Muscle layer of duodenum (tissue), 2 donors: ENCODE measurements around the gene CHD9.
"Not testable (repeated sequence)": the region's sequence is repeated elsewhere in the genome, so short reads cannot be mapped to it uniquely, and the experiment has no call there.

Experiments
- H3K27ac ChIP-seq: one replicate; pipeline ENCODE4 v1.7.0; 2013; ENCODE audit warnings: mild to moderate bottlenecking, low read length
- H3K27me3 ChIP-seq: one replicate; pipeline ENCODE4 v1.7.0; 2013; ENCODE audit warnings: low read depth, mild to moderate bottlenecking, control low read depth, low read length
- H3K36me3 ChIP-seq, 2 donors: one replicate each; pipeline ENCODE4 v1.7.0; 2013; ENCODE audit warnings: low read length in 2 of 2, control low read depth in 1 of 2, mild to moderate bottlenecking in 1 of 2; ENCODE audit not compliant: insufficient read depth in 2 of 2, control insufficient read depth in 1 of 2
- H3K4me1 ChIP-seq, 2 donors: one replicate each; pipeline ENCODE4 v1.7.0; 2013; ENCODE audit warnings: low read length in 2 of 2, mild to moderate bottlenecking in 2 of 2, control low read depth in 1 of 2, moderate library complexity in 1 of 2; ENCODE audit not compliant: insufficient read depth in 2 of 2, control insufficient read depth in 1 of 2
- H3K4me3 ChIP-seq, 2 donors: one replicate each; pipeline ENCODE4 v1.7.0; 2013; ENCODE audit warnings: low read length in 2 of 2, low read depth in 1 of 2, mild to moderate bottlenecking in 1 of 2
- H3K9me3 ChIP-seq, 2 donors: one replicate each; pipeline ENCODE4 v1.7.0; 2013; ENCODE audit warnings: low read length in 2 of 2, control low read depth in 1 of 2, mild to moderate bottlenecking in 1 of 2; ENCODE audit not compliant: control insufficient read depth in 1 of 2
- donor health status: healthy.

CHD9 gene

DNA sequence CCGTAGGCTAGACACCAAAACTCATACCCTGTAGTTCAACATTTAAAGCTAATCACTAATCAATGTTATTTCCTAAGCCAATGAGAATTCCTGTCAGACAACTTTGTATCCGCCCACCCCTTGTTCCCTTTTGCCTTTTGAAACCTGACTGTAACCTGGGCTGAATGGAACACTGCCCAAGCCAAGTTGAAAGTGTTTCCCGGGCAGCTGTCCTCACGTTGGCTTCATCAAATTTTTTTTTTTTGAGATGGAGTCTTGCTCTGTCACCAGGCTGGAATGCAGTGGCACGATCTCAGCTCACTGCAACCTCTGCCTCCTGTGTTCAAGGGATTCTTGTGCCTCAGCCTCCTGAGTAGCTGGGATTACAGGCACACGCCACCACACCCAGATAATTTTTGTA lies 18.1 kb upstream of the CHD9 start:
- not testable (repeated sequence) for H3K27ac ChIP-seq, H3K9me3 ChIP-seq, H3K27me3 ChIP-seq

DNA sequence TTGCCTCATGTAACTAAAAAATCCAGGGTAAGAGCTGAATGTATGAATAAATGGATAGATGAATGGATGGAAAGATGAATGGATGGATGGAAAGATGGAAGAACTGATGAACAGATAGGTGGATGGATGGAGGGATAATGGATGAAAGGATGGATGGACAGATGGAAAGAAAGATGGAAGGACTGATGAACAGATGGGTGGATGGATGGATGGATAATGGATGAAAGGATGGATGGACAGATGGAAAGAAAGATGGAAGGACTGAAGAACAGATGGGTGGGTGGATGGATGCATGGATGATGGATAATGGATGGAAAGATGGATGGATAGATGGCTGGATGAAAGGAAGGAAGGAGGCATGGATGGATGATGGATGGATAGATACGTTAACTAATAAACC lies 14.0 kb upstream of the CHD9 start:
- H3K27me3 ChIP-seq: no peaks in the 10 kb centered on the region
- H3K27ac ChIP-seq: no peak overlapping the region
- H3K4me3 ChIP-seq: no peak overlapping the region
- H3K4me1 ChIP-seq: peaks cover 6 to 23% of the 10 kb centered on the region in 2 donors
- no peaks in the 10 kb centered on the region for H3K9me3 ChIP-seq
- no peaks in the 10 kb centered on the region for H3K36me3 ChIP-seq

More for the DNA sequence above, 18.1 kb upstream of the CHD9 start:
- H3K4me3 ChIP-seq, H3K36me3 ChIP-seq, H3K4me1 ChIP-seq: not testable (repeated sequence)

DNA sequence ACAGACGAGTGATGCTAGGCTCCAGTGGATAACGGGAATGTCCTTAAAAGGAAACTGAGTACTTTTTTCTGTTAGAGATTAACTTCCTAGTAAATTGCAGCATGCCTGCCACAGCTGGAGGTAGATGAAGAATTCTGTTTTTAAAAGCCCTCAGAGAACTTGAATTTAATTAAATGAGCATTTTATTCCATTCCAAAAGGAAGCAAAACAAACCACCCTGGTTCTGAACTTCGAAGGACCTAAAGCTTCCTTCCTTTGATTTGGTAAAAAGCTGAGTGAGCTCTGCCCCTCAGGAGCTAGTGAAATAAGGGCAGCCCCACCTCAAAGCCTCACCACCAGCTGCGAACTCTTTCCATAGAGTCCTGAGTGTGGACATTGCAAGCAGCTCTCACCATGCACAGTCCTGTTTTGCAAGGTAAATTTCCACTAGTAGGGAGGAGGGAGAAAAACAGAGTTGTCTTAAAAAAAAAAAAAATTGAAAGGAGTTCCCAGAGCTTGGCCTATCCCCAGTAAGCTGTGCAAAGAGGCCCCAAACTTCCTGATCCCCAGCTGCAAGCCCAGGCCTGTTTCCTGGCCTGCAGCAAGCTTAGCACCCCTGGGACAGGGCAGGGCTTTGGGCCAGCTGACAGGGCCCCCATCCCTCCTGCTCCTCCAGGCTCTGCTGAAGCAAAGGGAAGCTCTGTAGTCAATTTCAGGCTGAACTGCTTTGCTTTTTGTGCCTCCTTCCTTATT lies 13.3 kb upstream of the CHD9 start:
- Histone ChIP-seq H3K36me3 (no peaks in the 10 kb centered on the region), H3K27ac (peak overlapping the region; percentile 46), H3K9me3 (no peaks in the 10 kb centered on the region), H3K4me1 (peaks cover 8 to 23% of the 10 kb centered on the region in 2 donors), H3K4me3 (no peak overlapping the region), H3K27me3 (no peaks in the 10 kb centered on the region)

- H3K9me3 ChIP-seq: no peaks in the 10 kb centered on the region
- H3K4me1 ChIP-seq: peaks cover 8 to 23% of the 10 kb centered on the region in 2 donors
- no peaks in the 10 kb centered on the region for H3K36me3 ChIP-seq
- H3K4me3 ChIP-seq: no peak overlapping the region
- no peaks in the 10 kb centered on the region for H3K27me3 ChIP-seq
- H3K27ac ChIP-seq: peak overlapping the region; percentile 46
These were observed 12.5 kb upstream of the CHD9 start for GRCh38 chr16:53042235-53042701.

DNA sequence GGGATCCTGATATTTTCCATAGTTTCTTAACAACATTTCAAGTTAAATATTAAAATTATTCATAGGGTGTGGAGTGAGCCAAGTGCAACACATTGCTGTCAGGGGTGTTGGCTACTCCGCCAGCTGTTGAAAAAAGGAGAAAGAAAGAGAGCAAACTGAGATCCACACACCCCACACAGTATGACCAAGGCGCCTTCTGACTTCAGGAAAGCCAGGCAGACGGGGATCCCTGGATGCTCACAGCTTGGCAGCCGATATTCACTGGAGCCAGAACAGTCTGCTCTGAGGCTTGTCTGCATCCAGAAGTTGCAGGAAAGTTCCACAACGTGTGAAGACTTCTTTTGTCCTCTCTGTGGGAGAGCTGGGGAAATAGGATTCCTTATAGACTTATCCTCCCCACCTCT lies 11.4 kb upstream of the CHD9 start:
- peaks cover 8 to 23% of the 10 kb centered on the region in 2 donors for H3K4me1 ChIP-seq
- no peaks in the 10 kb centered on the region for H3K36me3 ChIP-seq
- H3K27ac ChIP-seq: peak overlapping the region; percentile 27
- H3K27me3 ChIP-seq: no peaks in the 10 kb centered on the region
- H3K9me3 ChIP-seq: no peaks in the 10 kb centered on the region
- no peak overlapping the region for H3K4me3 ChIP-seq

DNA sequence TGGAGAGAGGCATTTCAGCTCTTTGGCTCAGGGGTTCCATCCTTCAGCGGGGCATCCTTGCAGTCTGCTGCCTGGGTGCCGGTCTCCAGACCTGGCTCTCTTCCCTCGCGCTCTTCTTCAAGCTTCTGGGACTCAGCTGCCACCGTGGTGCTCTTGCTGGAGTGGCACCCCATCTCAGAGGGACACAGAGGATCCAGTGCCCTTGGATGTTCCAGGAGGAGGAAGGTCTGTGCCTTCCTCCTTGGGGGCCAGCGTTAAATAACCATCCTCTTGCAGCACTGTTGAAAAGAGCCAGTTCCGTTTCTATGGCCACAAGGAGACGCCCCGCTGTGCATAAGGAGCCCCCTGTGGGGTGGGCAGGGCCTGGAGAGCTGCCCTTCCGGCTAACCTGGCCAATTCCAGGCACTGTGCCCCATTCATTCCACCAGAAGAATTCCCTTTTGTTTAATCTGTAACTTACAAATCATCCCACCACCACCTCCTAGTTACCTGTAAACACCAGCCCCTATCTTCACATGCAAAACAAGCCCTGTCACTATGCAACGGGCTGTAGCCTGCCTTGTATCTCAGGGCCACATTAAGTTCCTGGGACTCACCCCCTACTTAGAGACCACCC lies 10.7 kb upstream of the CHD9 start:
- Histone ChIP-seq H3K9me3 (no peaks in the 10 kb centered on the region), H3K27ac (peak overlapping the region; percentile 27), H3K4me3 (no peak overlapping the region), H3K4me1 (peaks cover 8 to 23% of the 10 kb centered on the region in 2 donors), H3K36me3 (no peaks in the 10 kb centered on the region), H3K27me3 (no peaks in the 10 kb centered on the region)

DNA sequence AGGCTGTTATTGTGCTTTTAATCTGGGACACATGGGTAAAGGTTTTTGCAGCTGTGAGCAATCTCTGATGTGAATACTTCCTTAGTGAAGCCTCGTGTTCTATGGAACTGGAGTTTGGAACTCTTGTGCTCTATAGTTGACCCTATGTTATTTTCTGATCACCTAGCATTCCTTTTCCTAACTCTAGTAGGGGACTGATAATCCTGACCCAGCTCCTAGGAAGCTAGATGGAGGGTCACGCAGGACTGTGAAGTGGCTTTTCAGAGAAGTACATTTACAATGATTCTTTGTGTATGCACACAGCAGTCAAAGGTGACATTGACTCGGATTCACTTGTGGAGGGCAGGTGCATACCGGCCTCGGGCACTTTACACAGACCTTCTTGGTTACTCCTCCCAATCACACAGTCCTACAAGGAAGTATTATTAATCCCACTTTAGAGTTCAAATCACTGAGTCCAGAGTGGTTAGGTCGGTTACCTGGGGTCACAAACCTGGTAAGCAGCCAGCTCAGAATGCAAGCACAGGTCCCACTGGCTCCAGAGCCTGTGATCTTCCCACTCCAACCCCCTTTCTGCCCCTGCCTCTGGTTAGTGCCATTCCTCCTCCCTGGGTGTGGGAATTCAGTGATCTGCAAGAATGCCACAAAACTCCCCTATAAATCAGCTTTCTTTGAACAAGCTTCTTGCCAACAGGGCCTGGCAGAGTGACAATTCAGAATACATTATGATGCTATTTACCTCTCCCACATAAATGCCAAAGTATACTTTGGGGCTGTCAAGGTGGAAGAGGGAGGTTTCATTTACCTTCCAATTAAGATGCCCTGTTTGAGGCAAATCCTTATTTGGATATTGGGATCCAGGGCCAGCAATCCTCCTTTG lies 9.2 kb upstream of the CHD9 start:
- H3K27ac ChIP-seq: no peak overlapping the region
- H3K27me3 ChIP-seq: no peaks in the 10 kb centered on the region
- no peaks in the 10 kb centered on the region for H3K9me3 ChIP-seq
- no peaks in the 10 kb centered on the region for H3K36me3 ChIP-seq
- H3K4me1 ChIP-seq: peaks cover 8 to 23% of the 10 kb centered on the region in 2 donors
- no peak overlapping the region for H3K4me3 ChIP-seq

GRCh38 chr16:53047515-53047914 lies 7.3 kb upstream of the CHD9 start:
- H3K4me3 ChIP-seq, H3K27ac ChIP-seq, H3K27me3 ChIP-seq, H3K9me3 ChIP-seq, H3K36me3 ChIP-seq: not testable (repeated sequence)
- peaks cover 4 to 19% of the 10 kb centered on the region in 2 donors for H3K4me1 ChIP-seq

GRCh38 chr16:53048139-53048915 lies 6.5 kb upstream of the CHD9 start:
- Histone ChIP-seq H3K36me3 (no peaks in the 10 kb centered on the region), H3K9me3 (no peaks in the 10 kb centered on the region), H3K4me3 (no peak overlapping the region), H3K27ac (no peak overlapping the region), H3K27me3 (no peaks in the 10 kb centered on the region), H3K4me1 (peaks cover 4 to 10% of the 10 kb centered on the region in 2 donors)

DNA sequence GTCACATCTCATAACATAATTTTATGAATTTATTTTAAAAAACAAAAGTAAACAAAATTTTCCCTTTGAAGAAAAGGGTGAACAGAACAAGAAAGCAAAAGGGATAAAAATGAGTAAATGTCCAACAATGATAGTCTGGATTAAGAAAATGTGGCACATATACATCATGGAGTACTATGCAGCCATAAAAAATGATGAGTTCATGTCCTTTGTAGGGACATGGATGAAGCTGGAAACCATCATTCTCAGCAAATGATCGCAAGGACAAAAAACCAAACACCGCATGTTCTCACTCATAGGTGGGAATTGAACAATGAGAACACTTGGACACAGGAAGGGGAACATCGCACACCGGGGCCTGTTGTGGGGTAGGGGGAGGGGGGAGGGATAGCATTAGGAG lies 3.5 kb upstream of the CHD9 start:
- not testable (repeated sequence) for H3K36me3 ChIP-seq, H3K9me3 ChIP-seq, H3K4me3 ChIP-seq, H3K27me3 ChIP-seq, H3K27ac ChIP-seq, H3K4me1 ChIP-seq
